NT2/D1 (cell line): ENCODE measurements around the gene SNED1.

ENCODE experiments used
- DNase-seq: peaks from one replicate; pipeline ENCODE4 v3.0.0-alpha.2; 2011; ENCODE audit warnings: low read depth, low spot score
- H3K27me3 ChIP-seq: 2 replicates; pipeline ENCODE4 v1.6.0; 2011; ENCODE audit warnings: mild to moderate bottlenecking; ENCODE audit not compliant: insufficient read length, insufficient read depth
- H3K36me3 ChIP-seq: 2 replicates; pipeline ENCODE4 v1.6.1; 2011; ENCODE audit warnings: mild to moderate bottlenecking, low read length, mixed read lengths; ENCODE audit not compliant: insufficient read depth, insufficient read length
- H3K4me1 ChIP-seq: 2 replicates; pipeline ENCODE4 v1.5.1; 2011; ENCODE audit not compliant: insufficient read depth, insufficient read length
- H3K4me3 ChIP-seq: 2 replicates; pipeline ENCODE4 v1.5.1; 2011; ENCODE audit warnings: low read depth; ENCODE audit not compliant: insufficient read length
- H3K9ac ChIP-seq: 2 replicates; pipeline ENCODE4 v1.6.0; 2011; ENCODE audit warnings: low read depth; ENCODE audit not compliant: insufficient read length
- H3K9me3 ChIP-seq: 2 replicates; pipeline ENCODE4 v1.5.1; 2011; ENCODE audit warnings: mild to moderate bottlenecking, low read length; ENCODE audit not compliant: insufficient read depth
- SUZ12 ChIP-seq: IDR thresholded peaks from 2 replicates; pipeline ENCODE4 v1.6.1; 2011; ENCODE audit not compliant: insufficient read length, insufficient read depth; ENCODE audit errors: extremely low read depth
- YY1 ChIP-seq: IDR thresholded peaks from 2 replicates; pipeline ENCODE4 v1.6.1; 2011; ENCODE audit not compliant: insufficient read length, insufficient read depth
- ZNF274 ChIP-seq: IDR thresholded peaks from 2 replicates; pipeline ENCODE4 v1.6.1; 2011; ENCODE audit warnings: mild to moderate bottlenecking, low read depth, low read length

The SNED1 gene

GRCh38 chr2:240981871-240982800 is 16.3 kb upstream of the SNED1 start:
- H3K9ac ChIP-seq = no peak overlapping the region
- TF ChIP-seq ZNF274 = no peak
- no peak for TF ChIP-seq YY1
- no peak for TF ChIP-seq SUZ12

GRCh38 chr2:240982821-240983281 is 15.6 kb upstream of the SNED1 start:
- no peak for DNase-seq
- peaks cover 3% of the 10 kb centered on the region for H3K4me1 ChIP-seq
- no peak overlapping the region for H3K9ac ChIP-seq
- H3K9me3 ChIP-seq = peaks cover 16% of the 10 kb centered on the region; the same call in 1 of the 2 replicates
- no peaks in the 10 kb centered on the region for H3K36me3 ChIP-seq
- no peak overlapping the region for H3K4me3 ChIP-seq
- no peak for TF ChIP-seq YY1
- no peak for TF ChIP-seq SUZ12
- no peak for TF ChIP-seq ZNF274
- peaks cover 30% of the 10 kb centered on the region for H3K27me3 ChIP-seq

More at GRCh38 chr2:240981871-240982800, 16.3 kb upstream of the SNED1 start:
- Histone ChIP-seq H3K36me3 (no peaks in the 10 kb centered on the region), H3K9me3 (peaks cover 9% of the 10 kb centered on the region; the same call in 1 of the 2 replicates), H3K4me3 (no peak overlapping the region), H3K27me3 (peaks cover 30% of the 10 kb centered on the region), H3K4me1 (peaks cover 3% of the 10 kb centered on the region)
- DNase-seq = no peak

DNA sequence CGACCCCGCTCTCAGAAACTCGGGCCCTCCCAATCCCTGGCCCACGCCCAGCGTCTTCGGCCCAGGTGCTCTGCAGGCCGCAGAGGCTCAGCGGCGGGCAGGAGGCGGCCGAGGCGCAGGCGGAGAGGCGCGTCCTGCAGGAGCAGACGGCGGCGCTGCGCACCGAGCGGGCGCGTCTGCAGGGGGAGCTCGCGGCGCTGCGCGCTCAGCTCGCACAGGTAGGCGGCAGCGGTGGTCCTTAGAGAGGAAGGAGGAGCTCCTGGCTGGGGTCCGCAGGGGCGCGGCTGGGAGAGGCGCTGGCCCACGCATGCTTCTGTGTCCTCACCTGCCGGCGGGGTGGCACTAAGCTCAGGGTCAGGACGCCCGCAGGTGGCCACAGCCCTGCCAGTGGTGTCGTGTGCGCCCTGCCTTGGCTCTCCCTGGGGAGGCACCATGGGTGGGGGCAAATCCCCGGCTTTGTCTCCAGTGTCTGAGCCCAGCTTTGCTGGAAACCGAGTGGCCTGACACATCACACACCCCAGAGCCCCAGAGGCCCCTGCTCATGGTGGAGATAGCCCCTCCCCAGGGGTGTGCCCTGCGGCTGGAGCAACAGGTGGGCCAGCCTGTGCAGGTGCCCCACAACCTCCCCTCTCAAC is 14.9 kb upstream of the SNED1 start:
- no peak overlapping the region for H3K4me3 ChIP-seq

GRCh38 chr2:240983996-240984498 is 14.4 kb upstream of the SNED1 start:
- no peak for TF ChIP-seq YY1
- TF ChIP-seq SUZ12 = no peak
- no peak for TF ChIP-seq ZNF274
- DNase-seq = no peak
- H3K36me3 ChIP-seq = no peaks in the 10 kb centered on the region
- peaks cover 28% of the 10 kb centered on the region for H3K9me3 ChIP-seq
- H3K4me1 ChIP-seq = peaks cover 3% of the 10 kb centered on the region
- H3K4me3 ChIP-seq = no peak overlapping the region
- H3K9ac ChIP-seq = no peak overlapping the region
- H3K27me3 ChIP-seq = peaks cover 30% of the 10 kb centered on the region

More for the DNA sequence above, 14.9 kb upstream of the SNED1 start:
- TF ChIP-seq SUZ12 (no peak), YY1 (no peak), ZNF274 (no peak)
- peaks cover 22% of the 10 kb centered on the region for H3K9me3 ChIP-seq
- peaks cover 30% of the 10 kb centered on the region for H3K27me3 ChIP-seq
- no peak overlapping the region for H3K9ac ChIP-seq
- peak; percentile 80 for DNase-seq
- H3K4me1 ChIP-seq = peaks cover 3% of the 10 kb centered on the region
- H3K36me3 ChIP-seq = no peaks in the 10 kb centered on the region

DNA sequence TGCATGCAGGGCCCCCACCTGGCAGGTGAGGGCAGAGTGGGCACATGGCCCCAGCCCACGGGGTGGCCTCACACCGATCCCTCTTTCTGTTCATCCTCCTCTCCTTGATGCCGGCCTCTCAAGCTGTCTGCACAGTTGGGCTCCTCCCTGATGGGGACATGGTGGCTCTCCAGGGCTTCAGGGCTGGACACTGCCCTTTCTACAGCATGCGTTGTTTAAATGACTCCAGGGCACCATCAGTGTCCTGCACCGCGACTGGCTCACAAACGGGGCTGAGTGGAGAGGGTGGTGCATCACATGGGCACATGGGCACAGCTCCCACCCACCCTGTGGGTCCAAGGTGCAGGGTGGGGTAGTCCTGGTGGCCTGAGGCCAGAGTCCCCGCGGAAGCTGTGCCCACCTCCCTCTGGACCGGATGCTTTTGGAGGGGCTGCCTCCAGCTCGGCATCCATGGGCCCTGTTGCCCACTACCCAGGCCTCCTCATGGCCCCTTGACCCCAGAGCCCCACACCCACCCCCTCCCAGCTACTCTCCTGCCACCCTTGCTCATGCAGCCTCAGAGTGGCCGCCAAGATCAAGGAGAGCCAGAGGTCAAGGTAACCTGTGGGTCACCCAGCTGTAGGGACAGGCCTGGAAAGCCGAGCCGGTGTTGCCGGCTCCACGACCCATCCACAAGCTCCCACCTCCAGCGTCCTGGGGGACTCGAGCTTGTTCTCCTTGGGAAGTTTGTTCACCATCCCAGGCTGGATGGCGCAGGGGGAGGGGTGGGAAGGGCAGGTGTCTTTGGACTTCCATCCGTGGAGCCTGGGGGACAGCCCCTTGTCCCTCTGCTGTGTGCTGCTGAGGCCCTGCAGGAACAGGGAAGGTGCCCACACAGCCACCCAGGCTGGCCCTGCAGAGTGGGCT is 12.3 kb upstream of the SNED1 start:
- H3K4me1 ChIP-seq = peaks cover 3% of the 10 kb centered on the region
- H3K27me3 ChIP-seq = peaks cover 29% of the 10 kb centered on the region
- no peak overlapping the region for H3K4me3 ChIP-seq
- DNase-seq = no peak
- no peak overlapping the region for H3K9ac ChIP-seq
- H3K9me3 ChIP-seq = peaks cover 38% of the 10 kb centered on the region
- TF ChIP-seq YY1 (no peak), SUZ12 (no peak), ZNF274 (no peak)
- H3K36me3 ChIP-seq = no peaks in the 10 kb centered on the region

GRCh38 chr2:240986787-240987411 is 11.5 kb upstream of the SNED1 start:
- Histone ChIP-seq H3K9me3 (peaks cover 38% of the 10 kb centered on the region), H3K4me1 (peaks cover 9% of the 10 kb centered on the region), H3K27me3 (peaks cover 24% of the 10 kb centered on the region), H3K36me3 (no peaks in the 10 kb centered on the region), H3K9ac (no peak overlapping the region), H3K4me3 (no peak overlapping the region)
- DNase-seq = no peak
- no peak for TF ChIP-seq YY1
- TF ChIP-seq ZNF274 = no peak
- TF ChIP-seq SUZ12 = no peak
